Activated gamma-delta T cell treated with anti-CD3 and anti-CD28 coated beads, Interleukin-2, amount 50 U/mL, for 16 hours (primary cell): ENCODE results near the gene COL25A1.
"Not testable (repeated sequence)": the region's sequence is repeated elsewhere in the genome, so short reads cannot be mapped to it uniquely, and the experiment has no call there.

Experiments
- DNase-seq: peaks from one replicate; pipeline ENCODE4 v3.0.0-alpha.2; 2020; ENCODE audit warnings: low read depth

Gene COL25A1

GRCh38 chr4:108906866-108907367, 395.5 kb downstream of the COL25A1 start:
- no peak for DNase-seq

GRCh38 chr4:108906006-108906405, 396.5 kb downstream of the COL25A1 start:
- no peak for DNase-seq

DNA sequence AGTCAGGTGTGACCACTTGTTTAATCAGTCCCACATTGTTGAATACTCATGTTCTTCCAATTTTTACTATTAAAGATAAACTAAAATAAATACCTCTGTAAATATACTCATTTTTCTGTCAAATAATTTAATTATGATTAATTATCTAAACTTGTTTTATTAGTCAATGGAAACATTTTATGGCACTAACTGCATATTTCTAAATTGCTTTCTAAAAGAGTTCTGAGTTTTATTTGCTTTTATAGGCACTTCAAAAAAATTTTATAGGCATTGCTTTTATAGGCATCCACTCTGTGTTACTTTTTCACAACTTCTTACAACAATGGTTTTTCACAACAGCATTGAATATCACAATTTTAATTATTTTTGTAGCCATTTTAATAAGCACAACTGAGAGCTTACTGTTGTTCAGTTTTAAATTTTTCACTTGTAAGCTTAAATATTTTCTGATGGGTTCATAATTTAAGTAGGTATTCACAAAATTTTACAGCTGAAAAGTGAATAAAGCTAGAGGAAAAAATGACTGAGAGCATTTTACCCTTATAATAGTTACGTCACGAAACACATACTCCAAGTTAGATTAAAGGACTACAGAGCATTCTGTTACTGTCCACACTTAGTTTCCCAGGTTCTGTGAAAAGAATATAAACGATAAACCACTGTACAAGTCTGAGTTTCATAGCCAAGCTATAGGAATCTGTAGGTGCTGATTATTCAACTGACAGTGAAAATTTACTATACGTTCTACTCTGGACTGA, 398.8 kb downstream of the COL25A1 start:
- no peak for DNase-seq

GRCh38 chr4:108902769-108903168, 399.7 kb downstream of the COL25A1 start:
- no peak for DNase-seq

DNA sequence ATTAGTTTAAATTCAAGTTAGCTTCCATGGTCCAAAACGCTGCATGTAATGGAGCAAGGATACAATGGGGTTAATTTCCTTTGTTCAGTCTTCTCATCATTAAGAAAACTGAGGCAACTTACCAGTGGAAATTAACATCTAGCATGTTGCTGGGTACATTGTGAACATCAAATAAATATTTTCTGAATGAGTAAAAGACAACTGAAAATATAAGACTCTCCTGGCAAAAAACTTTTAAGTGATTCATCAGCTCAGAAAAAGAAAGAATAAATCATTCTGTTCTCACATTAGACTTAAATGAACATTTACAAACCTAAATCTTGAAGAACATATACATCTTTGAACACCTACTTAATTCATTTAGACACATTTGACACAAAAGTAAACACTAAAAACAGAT, 401.2 kb downstream of the COL25A1 start:
- no peak for DNase-seq

GRCh38 chr4:108900018-108900580, 402.4 kb downstream of the COL25A1 start:
- no peak for DNase-seq

GRCh38 chr4:108893468-108893867, 409.0 kb downstream of the COL25A1 start:
- DNase-seq, result no peak

GRCh38 chr4:108891896-108892590, 410.4 kb downstream of the COL25A1 start:
- no peak for DNase-seq

GRCh38 chr4:108890484-108890881, 412.0 kb downstream of the COL25A1 start:
- DNase-seq, result no peak

GRCh38 chr4:108889696-108890483, 412.6 kb downstream of the COL25A1 start:
- DNase-seq, result no peak

- no peak for DNase-seq
Measured at GRCh38 chr4:108888769-108889168, 413.7 kb downstream of the COL25A1 start.

DNA sequence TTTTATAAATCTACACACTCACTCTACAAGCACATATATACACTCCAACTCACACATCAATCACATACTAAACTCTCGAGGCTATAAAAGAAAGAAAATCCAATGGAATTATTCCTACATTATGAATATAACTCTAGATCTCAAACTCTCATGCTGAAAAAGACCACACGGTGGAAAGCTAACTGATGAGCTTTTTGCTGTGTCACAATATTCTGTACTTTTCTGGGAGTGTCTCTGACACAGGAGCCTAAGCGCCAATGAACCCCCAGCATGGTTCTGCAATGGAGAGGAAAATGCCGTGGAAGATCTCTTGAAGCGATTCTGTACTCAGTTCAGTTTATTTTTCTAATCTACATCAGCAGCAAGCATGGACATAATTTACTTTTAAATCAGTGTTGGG, 415.4 kb downstream of the COL25A1 start:
- DNase-seq, result no peak

DNA sequence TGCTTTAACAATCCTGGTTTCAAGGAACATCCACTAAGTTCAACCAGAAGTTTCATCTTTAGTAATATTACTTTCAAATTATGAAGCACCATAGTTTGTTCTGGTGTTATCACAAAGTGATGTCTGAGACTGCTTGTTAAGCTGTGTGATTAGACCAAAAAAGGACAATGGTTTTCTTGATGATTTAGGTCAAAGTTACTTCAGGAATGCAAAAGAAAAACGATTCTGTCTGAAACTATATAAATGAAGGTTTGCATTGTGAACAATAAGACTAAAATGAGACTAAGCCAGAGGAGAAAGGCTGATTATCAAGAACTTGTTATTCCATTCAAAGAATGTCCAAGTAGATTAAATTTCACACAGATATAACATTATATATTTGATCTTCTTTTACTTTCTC, 417.2 kb downstream of the COL25A1 start:
- no peak for DNase-seq

DNA sequence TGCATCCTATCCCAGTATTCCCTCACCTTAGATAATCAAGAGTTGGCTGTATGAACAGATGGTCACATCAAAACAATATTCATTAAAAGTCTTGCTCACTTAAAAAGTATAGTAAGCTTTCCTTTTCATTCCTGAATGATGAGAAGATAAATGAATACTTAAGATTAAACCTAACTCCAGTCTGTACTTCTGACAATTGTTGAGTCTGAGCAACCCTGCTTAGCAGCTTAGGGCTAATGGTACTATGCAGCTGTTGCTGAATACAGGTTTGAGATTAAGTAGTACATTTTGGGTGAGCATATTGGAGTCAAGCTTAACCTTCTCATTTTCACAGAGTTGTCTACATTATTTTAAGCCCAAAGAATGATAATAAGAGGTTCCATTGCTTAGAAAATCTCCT, 417.9 kb downstream of the COL25A1 start:
- no peak for DNase-seq

DNA sequence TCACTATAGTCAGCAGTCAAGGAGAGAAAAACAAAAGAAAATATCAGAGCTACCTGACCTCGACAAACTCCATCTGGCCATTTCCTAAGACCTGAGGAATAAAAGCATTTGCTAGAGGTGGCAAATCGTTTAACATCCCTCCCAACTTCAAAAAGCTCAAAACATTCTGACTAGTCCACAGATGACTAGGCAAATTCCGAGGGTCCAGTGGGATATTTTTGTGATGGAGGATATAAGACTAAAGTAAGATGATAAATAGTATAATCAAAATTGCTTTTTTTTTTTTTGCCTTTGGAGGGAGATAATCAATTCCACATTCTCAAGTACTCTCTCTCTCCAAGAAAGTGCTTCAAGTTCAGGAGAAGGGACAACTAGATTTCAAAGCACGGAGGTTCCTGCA, 420.5 kb downstream of the COL25A1 start:
- no peak for DNase-seq

- no peak for DNase-seq
Measured at GRCh38 chr4:108881190-108881589, 421.3 kb downstream of the COL25A1 start.

DNA sequence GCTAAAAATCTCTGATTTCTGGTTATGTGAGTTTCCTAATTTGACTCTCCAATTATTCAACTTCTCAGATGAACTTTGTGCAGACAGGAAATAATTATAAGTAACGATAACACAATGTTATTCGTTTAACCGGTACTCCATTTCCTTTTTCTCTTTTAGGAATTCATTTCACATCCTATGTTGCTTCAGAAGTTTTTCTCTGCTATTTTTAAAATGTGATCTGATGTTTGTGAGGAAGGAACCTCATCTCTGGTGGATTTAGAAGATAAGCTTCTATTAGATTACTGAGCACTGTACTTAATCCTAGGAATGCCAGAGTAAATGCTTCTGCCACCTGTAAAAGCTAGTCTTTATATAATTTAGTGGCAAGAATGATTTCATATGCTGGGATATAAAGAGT, 423.7 kb downstream of the COL25A1 start:
- no peak for DNase-seq

DNA sequence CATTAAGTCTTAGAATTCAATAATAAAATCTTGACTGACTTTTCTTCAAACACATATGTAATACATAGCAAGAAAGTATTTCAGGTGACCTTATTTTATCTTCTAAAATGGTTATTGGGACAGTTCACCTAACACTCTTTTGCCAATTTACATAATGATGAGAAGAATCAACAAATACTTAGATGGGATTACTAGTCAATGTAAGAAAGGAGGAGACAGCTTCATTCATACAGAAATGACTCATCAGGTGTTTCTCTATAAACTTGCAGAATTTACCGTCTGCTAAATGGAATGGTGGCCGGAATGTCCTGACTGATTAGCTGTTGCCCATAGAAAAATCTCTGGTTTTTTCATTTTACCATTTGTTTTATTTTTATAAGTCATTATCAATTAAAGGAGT, 424.6 kb downstream of the COL25A1 start:
- DNase-seq, result no peak

DNA sequence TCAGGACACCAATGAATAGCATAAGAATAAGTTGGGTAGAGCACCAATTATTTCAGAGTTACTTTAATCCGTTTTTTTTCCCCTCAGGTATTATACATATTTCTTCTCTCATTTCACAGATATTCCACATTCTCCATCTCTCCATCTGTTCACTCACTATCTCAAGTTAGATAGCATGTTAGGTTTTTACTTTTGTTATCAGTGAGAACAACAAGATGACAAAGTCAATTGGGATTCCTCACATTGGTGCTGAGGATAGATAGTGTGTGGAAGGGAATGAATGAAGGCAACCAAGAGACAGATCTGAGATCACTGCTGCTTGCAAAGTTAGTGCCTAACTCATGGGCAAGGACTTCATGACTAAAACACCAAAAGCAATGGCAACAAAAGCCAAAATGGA, 427.7 kb downstream of the COL25A1 start:
- no peak for DNase-seq

GRCh38 chr4:108869970-108870369, 432.5 kb downstream of the COL25A1 start:
- DNase-seq, result not testable (repeated sequence)

- DNase-seq, result no peak
Measured at GRCh38 chr4:108868606-108869227, 433.7 kb downstream of the COL25A1 start.

DNA sequence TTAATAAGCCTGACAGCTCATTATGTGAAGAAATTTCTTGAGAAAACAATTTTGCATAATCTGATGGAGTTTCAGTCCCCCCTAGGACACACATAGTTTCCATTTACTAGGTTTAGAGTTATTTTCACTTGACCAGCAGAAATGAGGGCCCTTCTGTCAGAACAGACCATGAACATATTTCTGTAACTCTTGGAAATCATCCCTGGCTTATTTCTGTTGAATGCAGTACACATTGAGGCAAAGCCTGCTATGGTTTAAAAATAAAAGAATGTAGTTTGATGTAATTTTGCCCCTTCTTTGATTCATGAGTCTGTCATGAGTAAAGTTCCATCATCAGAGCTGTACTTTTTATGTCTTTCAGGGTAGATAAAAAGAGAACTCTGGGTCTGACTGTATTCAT, 435.0 kb downstream of the COL25A1 start:
- no peak for DNase-seq
